Head of caudate nucleus (tissue), 42 donors: Measurements from ENCODE around the gene LRRC70.
"Not testable (repeated sequence)": the region's sequence is repeated elsewhere in the genome, so short reads cannot be mapped to it uniquely, and the experiment has no call there.

ENCODE experiments used
- DNase-seq, 42 donors: peaks; one replicate each; pipeline versions ENCODE4 v3.0.0 to v3.0.0-alpha.2; 2020 to 2021; ENCODE audit warnings: mixed read lengths in 7 of 42
- intact Hi-C: fragments of 100-400 bp; cut with DNase I; formaldehyde crosslinking; loops from one replicate; pipeline ENCODE4 v1.15.0; 2022

The LRRC70 gene

DNA sequence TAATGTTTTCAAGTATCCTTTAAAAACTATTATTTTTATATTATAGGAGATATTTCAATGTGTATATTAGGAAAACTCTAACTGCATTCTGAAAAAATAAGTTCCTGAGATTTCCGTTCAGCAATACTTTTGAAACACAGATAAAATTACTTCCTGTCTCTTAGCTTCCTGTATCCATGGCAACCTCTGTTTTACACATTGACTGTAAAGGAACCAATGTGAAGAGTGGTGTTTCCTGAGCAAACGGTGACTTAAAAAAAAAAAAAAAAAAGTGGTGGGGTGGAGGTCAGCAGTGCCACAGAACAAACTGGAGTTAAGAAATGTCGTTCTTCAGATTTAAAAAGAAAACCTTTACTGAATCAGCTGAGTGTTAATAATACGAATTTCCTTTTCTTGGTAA is at the start of gene LRRC70:
TSS of gene LRRC70 (plus strand) at position 280 of the 400 bp plus-strand sequence. CDS start 620 bp downstream, outside the sequence.
- DNase-seq = no peak
- intact Hi-C loops = no loop called here

GRCh38 chr5:62533597-62533996 is 45.0 kb upstream of the LRRC70 start:
- intact Hi-C loops = no loop called here
- no peak for DNase-seq

DNA sequence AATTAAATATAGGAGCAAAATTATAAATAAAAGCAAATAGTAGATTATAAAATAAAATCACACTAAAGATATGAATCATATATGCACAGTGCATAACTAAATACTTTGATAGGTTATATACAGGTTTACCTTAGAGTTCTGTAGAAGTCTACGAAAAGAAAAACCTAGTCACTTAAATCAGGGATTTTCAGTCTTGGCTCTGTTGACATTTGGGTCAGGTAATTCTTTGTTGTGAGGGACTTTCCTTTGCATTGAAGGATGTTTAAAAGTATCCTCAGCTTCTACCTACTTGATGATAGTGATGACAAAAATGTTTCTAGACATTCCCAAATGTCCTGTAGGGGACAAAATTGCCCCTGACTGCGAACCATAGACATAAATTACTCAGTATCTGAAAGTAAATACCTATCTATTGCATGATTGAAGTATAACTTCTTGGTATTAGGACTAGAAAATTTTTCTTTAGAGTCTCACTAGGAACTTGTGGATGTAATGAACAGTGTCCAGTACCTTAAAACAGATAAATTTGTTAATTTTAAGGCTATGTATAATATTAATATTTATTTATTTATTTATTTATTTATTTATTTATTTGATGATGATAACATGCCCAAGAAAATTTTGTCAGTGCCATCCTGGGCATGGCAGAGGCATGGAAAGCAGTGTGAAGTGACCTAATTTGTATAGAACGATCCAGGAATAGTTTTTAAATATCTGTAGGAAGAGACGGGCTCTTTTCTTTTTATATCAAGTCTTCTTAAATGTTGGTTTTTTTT is 44.0 kb upstream of the LRRC70 start:
- intact Hi-C loops = no loop called here
- no peak for DNase-seq

GRCh38 chr5:62536232-62536631 is 42.4 kb upstream of the LRRC70 start:
- DNase-seq = no peak
- intact Hi-C loops = no loop called here

- intact Hi-C loops = no loop called here
- DNase-seq = no peak
Observed at GRCh38 chr5:62536783-62537182, 41.8 kb upstream of the LRRC70 start.

- intact Hi-C loops = no loop called here
- no peak for DNase-seq
Observed at GRCh38 chr5:62538017-62538942, 40.3 kb upstream of the LRRC70 start.

- intact Hi-C loops = no loop called here
Observed at GRCh38 chr5:62542720-62543119, 35.9 kb upstream of the LRRC70 start.

DNA sequence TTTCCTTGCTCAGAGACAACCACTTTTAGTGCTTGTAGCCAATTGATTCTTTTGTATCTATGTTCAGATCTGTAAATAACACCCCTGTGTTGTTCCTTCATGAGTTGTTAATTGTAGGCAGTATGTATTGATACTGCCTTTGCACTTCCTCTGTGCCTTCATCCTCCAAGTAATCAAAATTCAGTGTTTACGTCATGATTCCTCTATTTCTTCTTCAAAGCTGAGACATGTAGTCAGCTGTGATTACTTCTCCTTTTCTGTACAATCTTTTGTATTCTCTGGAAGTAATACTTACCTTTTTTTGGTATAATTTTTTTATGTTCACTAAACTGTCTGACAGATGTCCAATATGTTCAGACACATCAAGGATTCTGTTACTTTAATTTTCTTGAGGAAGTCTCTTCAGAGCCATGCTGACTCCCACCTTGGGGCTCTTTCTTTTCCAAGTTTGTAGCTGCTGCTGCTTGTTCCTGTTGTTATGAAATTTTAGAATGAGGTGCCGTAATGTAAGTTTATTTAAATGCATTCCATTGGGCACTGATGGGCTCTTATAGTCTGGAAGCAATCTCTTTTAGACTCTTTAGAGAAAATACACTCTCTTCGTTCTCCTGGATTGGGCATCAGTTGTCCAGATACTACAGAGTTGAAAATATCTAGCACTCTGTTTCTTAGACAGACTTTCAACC is 30.5 kb upstream of the LRRC70 start:
- intact Hi-C loops = no loop called here
- DNase-seq = no peak

More at GRCh38 chr5:62542720-62543119, 35.9 kb upstream of the LRRC70 start:
- no peak for DNase-seq

DNA sequence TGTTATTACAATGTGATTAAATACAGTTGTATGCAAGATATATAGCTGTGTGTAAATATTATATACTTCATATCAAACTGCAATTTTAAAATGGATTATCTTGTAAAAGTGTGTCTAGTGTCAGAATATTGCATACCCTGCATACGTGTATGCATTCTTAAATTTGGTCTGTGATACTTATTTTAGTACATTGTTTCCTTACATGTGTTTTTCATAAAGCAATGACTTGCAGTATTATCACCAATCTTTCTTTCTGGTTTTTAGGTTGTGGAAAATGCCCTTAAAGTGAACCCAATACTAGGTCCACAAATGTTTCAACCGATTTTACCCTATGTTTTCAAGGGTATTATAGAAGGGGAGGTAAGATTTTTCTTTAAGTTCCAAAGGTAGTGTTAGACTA is 28.5 kb upstream of the LRRC70 start:
- intact Hi-C loops = no loop called here
- no peak for DNase-seq

- no peak for DNase-seq
- intact Hi-C loops = no loop called here
Observed at GRCh38 chr5:62555930-62556329, 22.7 kb upstream of the LRRC70 start.

DNA sequence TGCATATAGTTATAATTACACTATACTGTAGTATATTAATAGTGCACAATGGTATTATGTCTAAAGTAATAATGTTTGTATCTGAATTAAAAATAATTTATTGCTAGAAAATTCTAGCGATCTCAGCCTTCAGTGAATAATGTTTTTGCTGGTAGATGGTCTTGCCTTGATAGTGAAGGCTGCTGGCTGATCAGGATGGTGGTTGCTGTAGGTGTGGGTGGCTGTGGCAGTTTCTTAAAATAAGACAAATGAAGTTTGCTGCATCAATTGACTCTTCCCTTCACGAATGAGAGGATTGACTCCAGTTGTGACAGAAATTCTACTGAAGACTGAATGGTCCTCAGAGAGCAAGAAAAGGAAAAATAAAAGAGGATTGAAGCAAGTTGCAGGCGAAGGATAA is 19.7 kb upstream of the LRRC70 start:
- peak in 14 of 42 donors; percentile 2 to 59 (median 20) for DNase-seq
- intact Hi-C loops = no loop called here

DNA sequence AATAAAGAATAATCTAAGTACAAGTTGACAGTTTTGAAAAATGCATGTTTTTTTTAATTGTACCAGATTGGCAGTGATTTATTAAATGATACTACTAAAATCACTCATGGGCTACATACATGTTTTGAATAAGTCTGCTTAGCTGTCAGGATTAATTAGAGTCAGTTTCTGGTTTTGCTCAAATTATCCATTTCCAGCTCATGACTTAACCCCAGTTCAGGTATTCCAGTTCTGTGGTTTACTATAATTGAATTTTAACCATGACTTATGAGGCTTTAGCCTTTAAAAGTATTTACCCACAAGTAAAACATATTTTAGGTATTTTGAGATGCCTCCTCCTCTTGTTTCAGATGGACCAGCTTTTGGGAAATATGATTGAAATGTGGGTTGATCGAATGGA is 17.8 kb upstream of the LRRC70 start:
- DNase-seq = no peak
- intact Hi-C loops = no loop called here

DNA sequence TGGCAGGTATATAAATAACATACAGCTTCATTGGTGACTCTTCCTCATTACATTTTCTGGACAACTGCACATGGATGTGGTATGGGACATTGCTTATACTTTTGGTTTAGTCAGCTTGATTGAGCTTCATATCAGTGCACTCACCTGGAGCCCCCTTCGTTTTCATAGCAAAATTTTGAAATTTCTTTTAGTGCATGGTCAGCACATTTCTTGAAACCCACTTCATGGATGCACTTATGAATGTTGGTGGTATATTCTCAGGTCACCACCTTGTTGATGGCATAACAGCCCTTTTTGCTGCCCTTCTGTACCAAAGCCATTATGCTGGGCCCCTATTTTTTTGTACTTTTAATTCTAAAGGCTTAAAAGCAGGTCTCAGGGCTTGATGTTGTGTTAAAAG is 16.7 kb upstream of the LRRC70 start:
- intact Hi-C loops = no loop called here
- no peak for DNase-seq

DNA sequence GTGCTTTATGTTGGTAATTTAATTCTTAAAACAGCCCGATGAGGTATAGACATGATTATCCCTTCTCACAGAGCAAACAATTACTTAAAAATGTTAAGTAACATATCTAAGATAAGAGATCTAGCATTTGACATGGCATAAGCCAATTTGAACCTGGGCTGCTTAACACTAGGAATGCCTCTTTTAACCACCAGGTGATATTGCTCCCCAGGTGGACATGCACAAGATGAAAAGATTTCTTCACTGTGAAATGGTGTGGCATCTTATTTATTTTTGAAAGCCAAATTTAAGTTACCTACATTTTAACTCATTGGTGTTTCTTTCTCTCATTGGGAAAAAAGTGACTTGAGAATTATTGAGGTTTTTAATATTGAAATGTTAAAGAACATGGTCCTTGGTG is 15.8 kb upstream of the LRRC70 start:
- intact Hi-C loops = no loop called here
- no peak for DNase-seq

DNA sequence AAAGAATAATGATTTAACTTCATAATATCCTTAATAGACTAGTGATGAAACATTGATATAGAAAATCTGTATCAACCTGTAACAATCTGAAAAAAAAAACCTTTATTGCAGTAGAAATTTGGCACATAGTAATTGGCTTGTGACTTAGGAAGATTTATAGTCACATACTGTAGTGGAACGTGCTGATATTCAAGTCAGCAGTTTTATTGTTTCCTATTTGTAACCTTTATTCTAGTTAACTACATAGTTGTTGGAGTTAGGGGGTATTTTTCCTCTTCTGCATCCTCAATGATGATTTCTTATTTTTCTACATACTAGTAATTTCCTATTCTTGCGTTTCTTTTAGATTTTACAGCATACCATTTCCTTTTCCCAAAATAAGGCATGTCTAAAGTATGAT is 14.5 kb upstream of the LRRC70 start:
- intact Hi-C loops = no loop called here
- DNase-seq = no peak

- intact Hi-C loops, DNase-seq: not testable (repeated sequence)
Observed at GRCh38 chr5:62565740-62566139, 12.9 kb upstream of the LRRC70 start.

- DNase-seq = no peak
- intact Hi-C loops = no loop called here
Observed at GRCh38 chr5:62568143-62568542, 10.5 kb upstream of the LRRC70 start.

DNA sequence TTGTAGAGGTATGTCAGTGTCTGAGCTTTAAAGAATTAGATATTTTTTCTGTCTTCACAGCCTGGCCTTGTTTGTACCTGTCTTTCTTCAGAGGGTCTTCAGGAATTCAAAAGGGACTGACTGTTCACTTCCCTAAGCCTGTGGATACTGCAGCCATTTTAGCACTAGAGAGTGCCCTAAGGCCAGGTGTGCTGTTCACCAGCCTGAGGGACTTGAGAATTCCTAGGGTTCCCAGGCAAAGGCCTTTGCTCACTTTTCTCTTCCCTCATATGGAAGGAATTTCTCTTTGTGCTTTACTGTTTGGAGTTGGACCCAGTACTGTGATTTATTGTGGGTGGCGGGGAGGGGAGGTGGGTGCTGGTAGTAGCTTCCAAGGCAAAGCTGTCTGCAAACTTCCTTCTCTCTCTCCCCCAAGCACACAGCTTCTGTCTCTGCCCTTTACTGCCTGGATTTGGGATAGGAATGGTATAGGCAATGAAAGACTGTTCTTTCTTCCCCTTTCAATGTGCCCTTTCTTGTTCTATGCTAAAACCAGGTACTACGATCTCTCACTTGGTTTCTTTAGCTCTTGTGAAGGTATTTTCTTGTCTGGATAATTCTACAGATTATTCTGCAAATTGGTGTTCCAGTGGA is 9.7 kb upstream of the LRRC70 start:
- DNase-seq = no peak
- intact Hi-C loops = no loop called here

DNA sequence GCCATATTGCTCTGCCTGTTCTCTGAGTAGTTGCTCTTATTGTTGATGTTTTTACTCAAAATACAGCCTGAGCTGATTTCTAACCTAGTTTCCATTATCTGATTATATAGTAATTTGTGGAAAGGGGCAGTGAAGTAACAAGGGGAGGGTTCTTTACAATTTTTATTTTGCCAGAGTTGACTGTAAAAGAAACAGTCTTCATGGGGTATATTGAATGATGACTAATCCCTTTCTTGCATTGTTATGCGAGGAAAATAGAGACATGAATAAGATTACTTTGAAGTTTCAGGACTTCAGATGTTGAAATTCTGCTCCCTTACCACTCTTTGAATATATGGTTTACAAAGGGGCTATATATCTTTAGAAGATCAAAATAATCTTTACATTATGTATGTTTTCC is 9.1 kb upstream of the LRRC70 start:
- intact Hi-C loops = no loop called here
- DNase-seq = no peak
